SK-N-SH treated with all-trans-retinoic acid at 6 μM for 48 hours (cell line): Measurements from ENCODE around the gene COL4A2.

Source experiments
- CREB5 ChIP-seq: fragments of 250-450 bp; sonication (Bioruptor Pico); IDR thresholded peaks from 2 replicates; pipeline ENCODE4 v1.5.1; 2020; ENCODE audit warnings: low read depth, mild to moderate bottlenecking, moderate library complexity
- PATZ1 ChIP-seq: fragments of 250-450 bp; sonication (Bioruptor Pico); IDR thresholded peaks from 2 replicates; pipeline ENCODE4 v1.8.0; 2020; ENCODE audit warnings: mild to moderate bottlenecking, moderate library complexity, borderline replicate concordance
- TOX ChIP-seq: fragments of 250-450 bp; sonication (Bioruptor Pico); IDR thresholded peaks from 2 replicates; pipeline ENCODE4 v1.8.0; 2021; ENCODE audit warnings: mild to moderate bottlenecking, moderate library complexity, borderline replicate concordance

- TF ChIP-seq CREB5 (CRISPR knock-in tag) (no peak), TOX (CRISPR knock-in tag) (no peak), PATZ1 (CRISPR knock-in tag) (no peak)
Measured at GRCh38 chr13:110345701-110346100, 38.6 kb downstream of the COL4A2 start.
